GM18508 (cell line): ENCODE data around the gene RPRD1B.

Experiments used
- ATAC-seq: cut with Tn5 transposase; IDR thresholded peaks from one replicate; pipeline ENCODE4 v1.9.1; 2021; ENCODE audit warnings: moderate number of reproducible peaks; ENCODE audit not compliant: insufficient read depth, unreplicated experiment

RPRD1B gene

DNA sequence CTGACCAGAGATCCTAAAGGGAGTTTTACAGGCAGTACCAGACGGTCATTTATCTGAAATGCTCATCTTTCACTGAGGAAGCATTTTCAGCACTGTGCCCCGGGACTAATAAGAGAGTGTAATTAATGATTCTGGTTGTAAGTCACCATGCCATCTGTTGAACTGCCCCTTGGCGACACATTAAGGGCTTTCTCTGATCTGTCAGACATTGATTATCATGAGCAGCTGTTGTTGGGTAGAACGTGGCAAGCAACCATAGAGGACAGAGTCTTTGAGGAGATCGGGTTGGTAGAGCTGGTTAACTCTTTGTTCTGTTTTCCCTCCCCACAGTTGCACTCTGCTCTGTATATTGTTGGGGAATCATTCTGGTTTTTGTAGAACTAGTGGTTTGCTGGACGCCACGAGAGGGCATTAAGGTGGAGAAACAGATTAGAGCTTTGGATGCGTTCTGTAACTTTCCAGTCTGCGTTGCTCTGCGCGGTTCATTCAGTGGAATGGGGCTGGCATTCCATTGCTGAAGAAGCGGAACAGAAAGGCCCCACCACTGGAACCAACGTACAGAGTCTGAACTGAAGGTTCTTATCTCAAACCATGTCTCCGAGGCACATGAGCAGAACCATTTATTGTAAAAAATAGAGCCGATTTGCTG, 34.3 kb downstream of the RPRD1B start:
- ATAC-seq: no peak

DNA sequence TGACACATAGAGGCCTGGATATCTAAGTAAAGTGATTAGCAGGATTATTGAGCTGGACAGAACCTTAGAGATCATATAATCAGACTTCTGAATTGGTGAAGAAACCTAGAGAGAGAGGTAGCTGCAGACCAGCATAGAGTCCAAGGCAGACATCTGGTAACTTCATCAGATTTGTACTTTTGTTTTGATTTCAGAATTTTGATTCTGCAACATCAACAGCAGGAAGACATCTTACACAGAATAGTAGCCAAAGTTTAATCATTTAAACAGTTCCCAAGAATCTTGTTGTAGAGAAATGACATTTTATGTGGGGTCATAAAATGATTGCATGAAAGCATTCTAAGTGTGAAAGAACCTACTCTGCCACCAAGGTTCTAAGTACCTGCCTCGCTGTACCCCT, 39.4 kb downstream of the RPRD1B start:
- no peak for ATAC-seq

GRCh38 chr20:38073307-38074071, 39.9 kb downstream of the RPRD1B start:
- no peak for ATAC-seq

DNA sequence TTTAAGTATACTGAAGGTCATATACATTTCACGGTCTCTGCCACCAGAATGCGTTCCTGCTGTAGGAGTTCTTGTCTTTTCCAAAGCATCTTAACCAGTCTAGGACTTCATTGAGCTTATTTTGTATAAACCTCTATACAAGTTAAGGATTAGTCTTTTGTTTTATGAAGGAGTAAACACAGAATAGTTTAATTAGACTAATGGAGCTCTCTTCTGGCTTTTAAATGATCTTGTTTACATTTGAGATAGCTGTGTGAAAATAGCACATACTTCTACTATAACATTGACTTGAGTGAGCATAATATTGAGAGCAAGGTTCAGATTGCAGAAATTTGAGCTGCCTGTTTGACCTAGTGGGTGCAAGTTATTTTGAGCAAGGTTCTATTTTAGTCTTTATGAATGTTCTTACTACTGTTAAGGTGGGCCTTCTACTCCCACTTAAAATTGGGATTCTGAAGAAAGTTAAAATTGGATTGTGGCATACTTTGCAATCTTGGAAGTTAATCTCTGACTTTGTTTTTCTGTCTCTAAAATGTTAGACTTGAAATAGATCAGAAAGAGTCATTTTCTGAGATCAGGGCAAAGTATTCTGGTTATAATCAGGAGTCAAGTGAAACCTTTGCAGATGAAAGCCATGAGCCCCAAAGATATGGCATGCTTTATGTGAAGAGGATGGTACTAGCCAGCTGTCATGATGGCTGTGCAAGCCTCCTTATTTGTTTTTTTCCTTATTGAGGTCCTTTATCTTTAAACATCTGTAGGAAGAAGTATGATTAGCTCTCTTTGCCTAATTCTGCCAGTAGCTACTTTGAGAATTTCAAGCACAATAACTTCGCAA, 41.8 kb downstream of the RPRD1B start:
- ATAC-seq: no peak

GRCh38 chr20:38076548-38076947, 43.0 kb downstream of the RPRD1B start:
- no peak for ATAC-seq

DNA sequence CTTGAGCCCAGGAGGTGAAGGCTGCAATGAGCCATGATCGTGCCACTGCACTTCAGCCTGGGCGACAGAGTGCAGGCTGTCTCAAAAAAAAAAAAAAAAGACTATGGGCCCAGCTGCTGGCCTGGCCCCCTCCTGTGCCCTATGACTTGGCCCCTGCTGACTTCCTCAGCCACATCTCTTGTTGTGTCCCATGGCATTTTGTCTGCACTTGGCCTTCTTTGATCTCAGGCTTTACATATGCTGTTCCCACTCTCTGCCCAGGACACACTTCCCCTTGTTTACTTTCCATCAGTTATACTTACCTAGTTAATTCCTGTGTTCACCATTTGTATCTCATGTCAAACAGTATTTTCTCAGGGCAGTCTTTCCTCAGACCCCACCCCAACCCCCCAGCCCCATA, 44.5 kb downstream of the RPRD1B start:
- ATAC-seq: no peak

- no peak for ATAC-seq
Measured at GRCh38 chr20:38079353-38079752, 45.8 kb downstream of the RPRD1B start.

DNA sequence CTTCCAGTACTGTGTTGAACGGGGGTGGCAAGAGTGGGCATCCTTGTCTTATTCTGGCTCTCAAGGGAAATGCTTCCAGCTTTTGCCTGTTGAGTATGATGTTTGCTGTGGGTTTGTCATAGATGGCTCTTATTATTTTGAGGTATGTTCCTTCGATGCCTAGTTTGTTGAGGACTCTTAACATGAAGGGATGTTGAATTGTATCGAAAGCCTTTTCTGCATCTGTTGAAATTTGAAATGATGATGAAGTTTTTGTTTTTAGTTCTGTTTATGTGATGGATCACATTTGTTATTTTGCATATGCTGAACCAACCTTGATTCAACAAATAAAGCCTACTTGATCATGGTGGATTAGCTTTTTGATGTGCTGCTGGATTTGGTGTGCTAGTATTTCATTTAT, 48.0 kb downstream of the RPRD1B start:
- ATAC-seq: no peak

GRCh38 chr20:38082894-38083293, 49.3 kb downstream of the RPRD1B start:
- ATAC-seq: no peak

GRCh38 chr20:38083338-38084048, 49.9 kb downstream of the RPRD1B start:
- ATAC-seq: no peak

- no peak for ATAC-seq
Measured at GRCh38 chr20:38084425-38084951, 50.9 kb downstream of the RPRD1B start.

DNA sequence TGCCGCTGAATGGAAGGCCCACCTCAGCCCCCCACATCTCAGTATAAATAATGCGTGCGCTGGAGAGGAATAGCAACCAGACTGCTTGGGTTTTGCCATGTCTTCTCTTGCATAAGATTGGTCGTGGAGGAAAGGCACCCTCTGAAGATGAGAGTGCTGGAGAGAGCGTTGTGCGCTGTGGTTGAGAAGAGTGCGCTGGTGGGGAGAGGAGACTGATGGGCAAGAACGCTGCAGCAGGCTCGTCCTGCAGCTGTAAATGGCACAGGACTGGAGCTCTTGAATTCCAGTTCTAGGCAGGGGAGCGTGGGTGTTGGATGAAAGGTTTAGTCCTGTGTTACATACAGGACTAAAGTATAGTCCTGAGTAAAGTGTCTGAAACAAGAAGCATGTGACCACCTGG, 51.5 kb downstream of the RPRD1B start:
- ATAC-seq: no peak

DNA sequence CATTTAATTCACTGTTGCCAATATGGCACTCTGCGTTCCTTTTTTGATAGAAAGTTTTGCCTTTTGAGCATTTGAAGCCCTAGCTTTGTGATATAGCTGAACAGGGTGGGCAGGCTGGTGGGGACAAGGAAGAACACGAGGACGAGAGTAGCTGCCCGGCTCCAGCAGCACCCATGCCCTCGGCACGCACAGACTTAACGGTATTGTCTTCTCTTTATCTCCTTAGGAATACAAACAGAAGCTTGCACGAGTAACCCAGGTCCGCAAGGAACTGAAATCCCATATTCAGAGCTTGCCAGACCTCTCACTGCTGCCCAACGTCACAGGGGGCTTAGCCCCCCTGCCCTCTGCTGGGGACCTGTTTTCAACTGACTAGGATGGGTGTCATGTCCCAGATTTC, 56.0 kb downstream of the RPRD1B start:
- ATAC-seq: no peak

GRCh38 chr20:38090061-38090460, 56.5 kb downstream of the RPRD1B start:
- ATAC-seq: no peak

- no peak for ATAC-seq
Measured at GRCh38 chr20:38091441-38092216, 58.1 kb downstream of the RPRD1B start.

DNA sequence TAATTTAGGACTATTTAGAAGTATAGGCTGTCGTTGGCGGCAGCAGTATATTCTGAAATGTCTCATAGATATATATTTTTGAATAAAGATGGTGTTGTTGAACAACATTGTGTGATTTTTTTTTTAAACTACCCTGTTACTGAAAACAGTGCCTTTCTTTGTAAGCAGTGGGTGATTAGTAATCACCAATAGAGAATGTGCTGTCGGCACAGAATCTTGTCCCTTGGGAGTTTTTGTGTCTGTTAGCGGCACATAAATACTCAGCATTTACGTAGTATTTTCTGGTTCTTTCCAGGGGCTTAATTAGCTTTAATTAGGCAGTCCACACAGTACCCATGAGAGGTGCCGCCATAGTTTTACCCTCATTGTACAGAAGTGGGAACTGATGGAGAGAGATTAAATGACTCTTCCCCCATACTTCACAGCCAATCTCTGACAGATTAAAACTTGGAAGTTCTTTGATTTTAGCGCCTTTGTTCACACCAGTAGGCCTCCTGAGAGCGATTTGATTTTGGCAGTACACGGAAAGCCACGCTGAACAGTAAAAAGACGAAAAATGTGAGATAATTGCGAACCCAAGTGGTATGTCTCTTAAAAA, 58.8 kb downstream of the RPRD1B start:
- no peak for ATAC-seq

GRCh38 chr20:38092915-38093314, 59.4 kb downstream of the RPRD1B start:
- no peak for ATAC-seq

- no peak for ATAC-seq
Measured at GRCh38 chr20:38093641-38094077, 60.1 kb downstream of the RPRD1B start.

- ATAC-seq: no peak
Measured at GRCh38 chr20:38094373-38094891, 60.9 kb downstream of the RPRD1B start.
